ENCODE measurements around the gene GFOD2.

DNA sequence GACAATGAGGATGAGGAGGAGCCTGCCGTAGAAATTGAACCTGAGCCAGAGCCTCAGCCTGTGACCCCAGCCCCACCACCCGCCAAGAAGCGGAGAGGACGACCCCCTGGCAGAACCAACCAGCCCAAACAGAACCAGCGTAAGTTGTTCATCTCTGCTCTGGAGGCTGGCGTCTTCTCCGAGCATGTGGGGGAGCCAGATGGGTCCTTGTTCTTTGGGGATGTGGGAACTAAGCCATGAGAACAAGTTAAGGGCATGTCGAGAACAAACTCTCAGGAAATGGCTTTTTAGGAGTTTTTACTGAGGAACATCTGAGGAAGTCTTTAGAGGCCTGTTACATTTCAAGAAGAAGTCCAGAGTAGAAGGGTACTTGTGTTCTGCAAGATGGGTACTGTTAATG, 82.4 kb downstream of the GFOD2 start:
- TF ChIP-seq POLR2A (IDR thresholded peaks at IDR 0.05) = no peak
- TF ChIP-seq, protein P1, sequence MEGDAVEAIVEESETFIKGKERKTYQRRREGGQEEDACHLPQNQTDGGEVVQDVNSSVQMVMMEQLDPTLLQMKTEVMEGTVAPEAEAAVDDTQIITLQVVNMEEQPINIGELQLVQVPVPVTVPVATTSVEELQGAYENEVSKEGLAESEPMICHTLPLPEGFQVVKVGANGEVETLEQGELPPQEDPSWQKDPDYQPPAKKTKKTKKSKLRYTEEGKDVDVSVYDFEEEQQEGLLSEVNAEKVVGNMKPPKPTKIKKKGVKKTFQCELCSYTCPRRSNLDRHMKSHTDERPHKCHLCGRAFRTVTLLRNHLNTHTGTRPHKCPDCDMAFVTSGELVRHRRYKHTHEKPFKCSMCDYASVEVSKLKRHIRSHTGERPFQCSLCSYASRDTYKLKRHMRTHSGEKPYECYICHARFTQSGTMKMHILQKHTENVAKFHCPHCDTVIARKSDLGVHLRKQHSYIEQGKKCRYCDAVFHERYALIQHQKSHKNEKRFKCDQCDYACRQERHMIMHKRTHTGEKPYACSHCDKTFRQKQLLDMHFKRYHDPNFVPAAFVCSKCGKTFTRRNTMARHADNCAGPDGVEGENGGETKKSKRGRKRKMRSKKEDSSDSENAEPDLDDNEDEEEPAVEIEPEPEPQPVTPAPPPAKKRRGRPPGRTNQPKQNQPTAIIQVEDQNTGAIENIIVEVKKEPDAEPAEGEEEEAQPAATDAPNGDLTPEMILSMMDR (IDR thresholded peaks at IDR 0.05 in 4 of 5, conservative IDR thresholded peaks at IDR 0.05 in 1 of 5) = no peak

Data from gastrocnemius medialis (tissue), 4 donors.